ENCODE data around the gene MYO18B. TPM values are rescaled to one million over a fixed set of nuclear protein-coding genes. Genes with fewer than 3 reads are reported as not detected.
"Not testable (repeated sequence)": the region's sequence is repeated elsewhere in the genome, so short reads cannot be mapped to it uniquely, and the experiment has no call there.

MYO18B gene
- polyA plus RNA-seq, 1 donor from 2014 or later = not detected

DNA sequence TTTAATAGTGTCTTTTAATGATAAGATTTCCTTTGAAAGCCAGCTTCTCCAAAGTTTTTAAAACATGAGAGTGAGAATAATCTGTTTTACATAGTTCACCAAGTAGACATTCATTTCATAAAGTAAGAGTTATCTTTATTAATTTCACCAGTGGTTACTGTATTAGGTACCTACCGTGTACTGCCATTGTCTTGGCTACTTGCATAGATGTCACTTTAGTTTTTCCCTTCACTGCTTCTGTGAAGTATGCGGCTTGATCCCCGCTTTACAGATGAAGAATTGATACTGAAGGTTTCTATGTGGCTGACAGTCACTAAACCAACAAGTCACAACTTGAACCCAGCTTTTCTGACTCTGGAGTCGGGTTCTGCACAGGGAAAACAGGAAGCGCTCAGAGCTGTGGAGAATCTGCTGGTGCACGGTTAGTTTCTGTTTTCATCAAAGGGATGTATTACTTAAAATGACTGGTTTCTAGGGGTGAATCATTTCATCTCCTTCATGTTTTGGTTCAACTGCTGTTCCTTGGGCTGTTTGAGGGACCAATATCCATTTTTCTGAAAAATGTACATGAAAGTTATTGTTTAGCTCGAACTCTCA lies 39.3 kb upstream of the MYO18B start:
- no peaks in the 10 kb centered on the region for H3K27me3 Mint-ChIP-seq
- no peak overlapping the region for H3K4me3 Mint-ChIP-seq
- no peaks in the 10 kb centered on the region for H3K9me3 Mint-ChIP-seq
- peaks cover 3 to 6% (median 5%) of the 10 kb centered on the region in 3 donors for H3K4me1 Mint-ChIP-seq
- H3K27ac Mint-ChIP-seq = no peak overlapping the region
- peaks cover 6% of the 10 kb centered on the region for H3K36me3 Mint-ChIP-seq

DNA sequence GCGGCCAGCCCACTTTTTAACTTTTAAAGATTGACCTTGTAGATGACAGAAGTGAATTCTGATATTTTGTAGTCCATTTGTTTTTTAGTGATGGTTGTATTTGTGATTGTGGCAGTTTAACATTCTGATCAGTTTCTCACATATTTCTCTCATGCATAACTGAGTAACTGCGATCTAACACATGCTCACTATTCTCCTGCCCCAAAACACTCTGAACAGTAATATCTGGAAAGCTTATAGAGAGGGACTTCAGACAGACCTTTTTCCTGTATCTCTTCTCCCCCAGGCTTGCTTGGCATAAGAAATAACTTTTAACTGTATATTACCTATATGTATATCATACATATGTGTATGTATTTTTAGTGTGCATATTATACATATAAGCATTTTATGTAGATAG lies 37.3 kb upstream of the MYO18B start:
- peaks cover 6% of the 10 kb centered on the region for H3K36me3 Mint-ChIP-seq
- no peak overlapping the region for H3K4me3 Mint-ChIP-seq
- H3K4me1 Mint-ChIP-seq = peaks cover 3 to 6% (median 5%) of the 10 kb centered on the region in 3 donors
- H3K9me3 Mint-ChIP-seq = no peaks in the 10 kb centered on the region
- H3K27me3 Mint-ChIP-seq = no peaks in the 10 kb centered on the region
- no peak overlapping the region for H3K27ac Mint-ChIP-seq

GRCh38 chr22:25706197-25706596 lies 35.8 kb upstream of the MYO18B start:
- Mint-ChIP-seq H3K4me1 (peaks cover 3 to 6% (median 5%) of the 10 kb centered on the region in 3 donors), H3K27ac (peak overlapping the region in 1 of 3 donors; percentile 24), H3K9me3 (no peaks in the 10 kb centered on the region), H3K27me3 (no peaks in the 10 kb centered on the region), H3K4me3 (no peak overlapping the region), H3K36me3 (peaks cover 6% of the 10 kb centered on the region)

DNA sequence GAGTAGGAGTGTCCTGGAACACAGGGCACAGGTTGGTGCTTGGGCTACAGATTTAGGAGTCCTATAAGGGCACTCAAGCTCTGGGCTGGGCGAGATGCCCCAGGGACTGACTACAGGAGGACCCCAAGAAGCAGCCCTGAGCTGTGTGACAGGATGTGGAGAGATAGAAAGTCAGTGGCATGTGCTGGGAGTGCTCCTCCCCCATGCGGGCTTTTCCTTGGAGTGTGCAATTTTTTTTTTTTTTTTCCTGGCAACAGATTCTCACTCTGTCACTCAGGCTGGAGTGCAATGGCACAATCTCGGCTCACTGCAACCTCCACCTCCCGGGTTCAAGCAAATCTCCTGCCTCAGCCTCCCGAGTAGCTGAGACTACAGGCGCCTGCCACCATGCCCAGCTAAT lies 33.6 kb upstream of the MYO18B start:
- H3K27me3 Mint-ChIP-seq, H3K4me1 Mint-ChIP-seq, H3K27ac Mint-ChIP-seq, H3K9me3 Mint-ChIP-seq, H3K36me3 Mint-ChIP-seq: not testable (repeated sequence)
- H3K4me3 Mint-ChIP-seq = peak overlapping the region in 1 of 4 donors; percentile 12

DNA sequence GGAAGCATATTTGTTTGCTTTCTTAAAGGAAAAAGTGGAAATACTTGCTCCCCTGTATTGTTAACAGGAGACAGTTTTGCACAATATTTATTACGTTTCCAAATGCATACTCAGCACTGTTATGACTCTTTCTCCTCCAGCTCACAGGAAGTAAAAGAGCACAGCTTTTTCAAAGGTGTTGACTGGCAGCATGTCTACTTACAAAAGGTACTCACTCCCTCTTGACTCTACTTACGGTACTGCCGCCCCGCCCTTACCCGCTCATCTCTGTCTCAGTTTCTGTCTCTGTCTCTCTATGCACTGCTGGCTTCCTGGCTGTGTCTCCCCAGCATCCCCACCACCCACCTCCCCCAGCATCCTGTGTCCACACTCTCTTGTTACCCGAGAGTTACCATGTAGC lies 32.2 kb upstream of the MYO18B start:
- Mint-ChIP-seq H3K4me3 (no peak overlapping the region), H3K36me3 (peaks cover 2% of the 10 kb centered on the region), H3K9me3 (no peaks in the 10 kb centered on the region), H3K27ac (no peak overlapping the region), H3K27me3 (no peaks in the 10 kb centered on the region), H3K4me1 (peaks cover 0 to 3% (median 0%) of the 10 kb centered on the region in 3 donors)

GRCh38 chr22:25710501-25710900 lies 31.5 kb upstream of the MYO18B start:
- Mint-ChIP-seq H3K4me1 (peaks cover 0 to 3% (median 0%) of the 10 kb centered on the region in 3 donors), H3K9me3 (no peaks in the 10 kb centered on the region), H3K36me3 (peaks cover 1% of the 10 kb centered on the region), H3K4me3 (no peak overlapping the region), H3K27me3 (no peaks in the 10 kb centered on the region), H3K27ac (no peak overlapping the region)

GRCh38 chr22:25711491-25711890 lies 30.5 kb upstream of the MYO18B start:
- no peaks in the 10 kb centered on the region for H3K27me3 Mint-ChIP-seq
- H3K27ac Mint-ChIP-seq = no peak overlapping the region
- H3K9me3 Mint-ChIP-seq = no peaks in the 10 kb centered on the region
- H3K36me3 Mint-ChIP-seq = peaks cover 3% of the 10 kb centered on the region
- H3K4me3 Mint-ChIP-seq = no peak overlapping the region
- H3K4me1 Mint-ChIP-seq = peaks cover 0 to 3% (median 0%) of the 10 kb centered on the region in 3 donors

DNA sequence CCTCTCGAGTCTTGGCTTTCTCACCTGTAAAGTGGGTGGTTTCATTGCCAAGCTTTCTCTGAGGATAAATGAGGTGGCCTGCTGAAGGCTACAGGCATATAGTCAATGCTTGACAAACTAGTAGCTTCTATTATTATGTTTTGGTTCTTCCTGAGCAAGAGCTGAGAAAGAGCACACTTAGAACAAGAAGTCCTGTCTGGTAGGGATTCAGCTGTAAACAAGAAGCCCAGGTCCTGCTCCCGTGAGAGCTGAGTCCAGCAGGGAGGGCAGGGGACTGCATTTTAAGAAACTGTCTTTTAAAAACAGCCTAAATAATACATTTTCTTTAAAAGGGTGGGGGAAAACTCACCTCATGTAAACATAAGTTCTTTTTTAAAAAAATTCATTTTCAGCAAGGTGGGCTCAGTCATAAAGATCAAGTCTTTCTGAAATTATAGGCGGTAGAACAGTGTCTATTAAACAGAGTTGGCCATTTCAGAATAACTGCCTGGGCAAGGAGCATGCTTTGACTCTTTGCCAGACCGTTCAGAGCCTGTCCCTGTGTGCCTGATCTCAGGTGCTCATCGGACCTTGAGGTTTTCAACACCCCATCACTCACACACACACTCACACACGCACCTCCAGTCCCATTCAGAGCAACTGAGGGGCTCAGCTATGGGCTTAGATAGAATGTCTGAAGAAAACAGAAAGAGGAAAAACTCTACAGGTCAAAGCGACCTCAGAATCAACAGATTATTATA lies 29.2 kb upstream of the MYO18B start:
- Mint-ChIP-seq H3K4me3 (no peak overlapping the region), H3K27ac (no peak overlapping the region), H3K9me3 (no peaks in the 10 kb centered on the region), H3K4me1 (no peaks in the 10 kb centered on the region), H3K27me3 (no peaks in the 10 kb centered on the region), H3K36me3 (peaks cover 3% of the 10 kb centered on the region)

GRCh38 chr22:25714070-25714469 lies 27.9 kb upstream of the MYO18B start:
- Mint-ChIP-seq H3K4me3 (no peak overlapping the region), H3K27me3 (no peaks in the 10 kb centered on the region), H3K9me3 (no peaks in the 10 kb centered on the region), H3K27ac (no peak overlapping the region), H3K4me1 (no peaks in the 10 kb centered on the region), H3K36me3 (peaks cover 3% of the 10 kb centered on the region)

DNA sequence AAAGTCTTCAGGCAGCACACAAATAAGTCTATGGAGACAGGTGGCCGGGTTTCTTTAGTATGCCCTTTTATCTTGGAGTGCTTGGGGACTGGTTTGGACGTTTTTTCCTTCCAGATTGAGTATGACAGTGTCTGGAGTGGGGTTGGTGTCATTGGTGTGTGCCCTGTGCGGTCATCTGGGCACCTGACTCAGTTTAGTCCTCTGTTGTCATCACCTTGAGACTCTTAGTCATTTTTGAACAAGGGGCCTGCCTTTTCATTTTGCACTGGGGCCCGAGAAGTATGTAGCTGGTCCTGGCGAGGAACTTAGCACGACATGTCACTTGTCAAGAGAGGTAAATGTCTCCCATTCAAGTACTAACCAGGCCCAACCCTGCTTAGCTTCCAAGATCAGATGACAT lies 27.2 kb upstream of the MYO18B start:
- H3K27ac Mint-ChIP-seq = no peak overlapping the region
- H3K4me1 Mint-ChIP-seq = no peaks in the 10 kb centered on the region
- no peak overlapping the region for H3K4me3 Mint-ChIP-seq
- H3K36me3 Mint-ChIP-seq = peaks cover 3% of the 10 kb centered on the region
- H3K9me3 Mint-ChIP-seq = no peaks in the 10 kb centered on the region
- H3K27me3 Mint-ChIP-seq = no peaks in the 10 kb centered on the region

GRCh38 chr22:25716637-25717036 lies 25.4 kb upstream of the MYO18B start:
- no peaks in the 10 kb centered on the region for H3K27me3 Mint-ChIP-seq
- peaks cover 3% of the 10 kb centered on the region for H3K36me3 Mint-ChIP-seq
- H3K27ac Mint-ChIP-seq = no peak overlapping the region

GRCh38 chr22:25718135-25718840 lies 23.7 kb upstream of the MYO18B start:
- H3K4me3 Mint-ChIP-seq = no peak overlapping the region
- no peaks in the 10 kb centered on the region for H3K4me1 Mint-ChIP-seq
- H3K27ac Mint-ChIP-seq = peak overlapping the region in 1 of 3 donors; percentile 55
- no peaks in the 10 kb centered on the region for H3K27me3 Mint-ChIP-seq
- H3K9me3 Mint-ChIP-seq = no peaks in the 10 kb centered on the region
- peaks cover 2% of the 10 kb centered on the region for H3K36me3 Mint-ChIP-seq

More at GRCh38 chr22:25716637-25717036, 25.4 kb upstream of the MYO18B start:
- H3K4me1 Mint-ChIP-seq = no peaks in the 10 kb centered on the region
- H3K4me3 Mint-ChIP-seq = no peak overlapping the region
- no peaks in the 10 kb centered on the region for H3K9me3 Mint-ChIP-seq

GRCh38 chr22:25722223-25722622 lies 19.8 kb upstream of the MYO18B start:
- H3K4me3 Mint-ChIP-seq = no peak overlapping the region

GRCh38 chr22:25722626-25723025 lies 19.4 kb upstream of the MYO18B start:
- Mint-ChIP-seq H3K27ac (no peak overlapping the region), H3K4me3 (no peak overlapping the region), H3K9me3 (no peaks in the 10 kb centered on the region), H3K27me3 (no peaks in the 10 kb centered on the region), H3K4me1 (no peaks in the 10 kb centered on the region), H3K36me3 (no peaks in the 10 kb centered on the region)

More at GRCh38 chr22:25722223-25722622, 19.8 kb upstream of the MYO18B start:
- Mint-ChIP-seq H3K4me1 (no peaks in the 10 kb centered on the region), H3K27me3 (no peaks in the 10 kb centered on the region), H3K27ac (no peak overlapping the region), H3K36me3 (no peaks in the 10 kb centered on the region), H3K9me3 (no peaks in the 10 kb centered on the region)

DNA sequence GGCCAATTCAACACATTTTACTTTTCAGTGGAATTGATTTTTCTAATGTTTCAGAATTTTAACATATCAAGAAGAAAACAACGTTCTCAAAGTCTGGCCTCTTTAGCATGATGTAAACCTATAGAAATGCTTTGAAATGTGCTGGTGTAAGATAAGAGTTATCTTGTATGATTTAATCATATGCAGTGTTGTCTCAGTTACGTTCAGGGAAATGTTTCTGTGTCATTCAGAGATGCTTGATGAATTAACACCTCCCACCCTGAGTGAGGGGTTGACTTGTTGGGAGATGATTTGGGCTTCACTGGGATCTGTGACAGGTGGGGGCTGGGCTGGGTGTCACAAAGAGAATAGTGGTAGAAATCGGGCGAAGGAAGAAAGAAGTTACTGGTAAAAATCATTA lies 15.7 kb upstream of the MYO18B start:
- Mint-ChIP-seq H3K4me1 (peaks cover 0 to 3% (median 0%) of the 10 kb centered on the region in 3 donors), H3K4me3 (no peak overlapping the region), H3K36me3 (no peaks in the 10 kb centered on the region), H3K27ac (peak overlapping the region in 2 of 3 donors; percentile 0 to 76), H3K9me3 (no peaks in the 10 kb centered on the region), H3K27me3 (no peaks in the 10 kb centered on the region)
